IPS DF 19.7 (cell line): ENCODE results near the gene PRR18.
A peak's percentile ranks its signal among the peaks of the same experiment; 100 is the strongest.

ENCODE experiments used
- DNase-seq: peaks from one replicate; pipeline ENCODE4 v3.0.0-alpha.2; 2013; ENCODE audit warnings: low read depth, low spot score

PRR18 gene

DNA sequence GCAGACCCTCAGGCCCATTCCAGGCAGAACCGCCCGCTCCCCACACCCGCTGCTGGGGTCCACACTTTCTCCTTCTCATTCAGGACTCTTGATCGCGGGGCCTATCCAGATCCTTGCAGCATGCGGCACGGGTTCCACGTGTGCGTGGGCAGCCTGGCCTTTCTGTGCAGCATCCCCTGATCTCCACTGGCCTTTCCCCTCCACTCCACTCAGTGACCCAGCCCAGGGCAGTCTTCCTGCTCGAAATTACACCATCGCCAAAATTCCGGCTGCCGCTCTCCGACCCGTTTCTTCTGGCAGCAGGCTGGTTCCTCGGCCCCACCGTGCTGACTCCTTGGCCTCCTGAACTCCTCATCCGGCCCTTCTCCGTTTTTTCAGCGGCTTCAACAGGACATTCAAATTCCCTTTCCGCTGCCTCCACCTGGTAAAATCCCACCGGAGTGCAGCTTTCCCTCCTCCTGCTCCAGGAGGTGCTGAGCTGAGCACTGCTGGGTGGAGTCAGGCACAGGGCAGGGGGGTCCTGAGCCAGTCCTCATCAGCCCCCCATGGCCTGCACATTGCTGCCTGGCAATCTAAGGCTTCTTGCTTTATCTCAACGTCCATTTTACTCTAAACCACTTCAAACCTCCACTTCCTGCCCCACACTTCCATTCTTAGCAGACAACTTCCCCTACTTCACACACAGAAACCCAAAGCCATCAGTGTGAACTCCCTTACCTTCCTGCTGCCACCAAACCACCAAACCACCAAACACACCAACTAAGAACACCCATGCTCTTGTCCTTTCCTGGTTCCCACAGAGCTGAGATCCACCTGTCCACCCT lies 25.2 kb upstream of the PRR18 start:
- DNase-seq, result no peak

GRCh38 chr6:166331503-166332415 lies 23.6 kb upstream of the PRR18 start:
- no peak for DNase-seq

DNA sequence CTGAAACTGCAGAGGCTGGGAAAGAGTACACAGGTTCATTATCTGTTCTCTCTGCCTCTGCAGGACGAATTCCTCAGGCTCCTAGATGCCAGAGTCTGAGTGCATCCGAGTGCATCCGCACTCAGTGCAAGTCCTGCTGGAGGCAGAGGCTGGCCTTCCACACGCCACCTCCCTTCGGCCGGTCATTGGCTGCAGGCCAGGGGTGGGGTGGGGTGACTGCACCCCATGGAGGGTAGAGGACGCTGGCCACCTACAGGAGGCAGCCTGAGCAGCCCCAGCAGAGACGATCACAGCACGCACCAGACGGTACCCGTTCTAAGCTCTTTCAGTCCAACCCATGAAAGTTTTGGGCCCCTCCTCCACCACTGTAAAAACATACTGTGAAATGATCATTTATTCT lies 22.4 kb upstream of the PRR18 start:
- DNase-seq, result peak; percentile 80

DNA sequence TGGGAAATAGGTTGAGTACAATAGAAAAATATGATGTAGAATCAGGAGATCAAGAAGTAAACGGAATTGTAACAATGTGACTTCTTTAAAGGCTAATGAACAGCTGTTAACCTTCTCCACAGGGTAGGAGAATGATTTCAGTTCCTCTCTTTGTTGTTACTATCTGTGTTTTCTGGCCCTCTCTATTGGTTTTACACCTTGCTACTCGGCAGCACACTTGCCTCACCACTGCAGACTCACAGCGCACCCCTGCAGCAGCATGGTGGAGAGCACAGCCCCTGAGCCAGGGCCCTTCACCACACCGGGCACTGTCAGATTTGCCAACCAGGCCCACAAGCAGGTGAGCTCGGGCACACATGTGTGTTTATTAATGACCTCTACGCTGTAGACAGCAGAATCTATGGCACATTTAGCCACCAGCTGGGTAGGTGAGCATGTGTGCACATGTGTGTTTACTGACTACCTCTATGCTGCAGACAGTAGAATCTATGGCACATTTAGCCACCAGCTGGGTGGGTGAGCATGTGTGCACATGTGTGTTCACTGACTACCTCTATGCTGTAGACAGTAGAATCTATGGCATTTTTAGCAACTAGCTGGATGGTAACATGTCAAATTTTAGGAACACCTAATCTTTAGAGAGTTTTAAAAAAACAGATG lies 17.3 kb upstream of the PRR18 start:
- DNase-seq, result no peak

DNA sequence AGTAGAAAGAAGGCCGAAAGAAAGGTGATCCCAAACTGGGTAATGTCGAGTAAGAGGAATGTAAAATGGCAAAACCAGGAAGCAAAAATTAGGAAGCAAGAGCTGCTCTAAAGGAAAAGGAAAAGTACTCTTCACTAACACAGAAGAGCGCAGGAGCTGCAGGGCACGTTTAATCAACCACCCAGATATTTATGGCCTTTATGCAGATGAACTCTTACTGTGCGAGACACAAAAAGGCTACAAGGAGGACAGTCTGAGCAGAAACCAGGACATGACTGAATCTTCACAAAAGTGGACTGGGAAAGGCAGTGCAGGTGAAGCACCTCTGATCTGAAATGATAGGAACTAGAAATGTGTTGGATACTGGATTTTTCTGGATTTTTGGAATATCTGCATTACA lies 15.2 kb upstream of the PRR18 start:
- no peak for DNase-seq

GRCh38 chr6:166318649-166319600 lies 10.7 kb upstream of the PRR18 start:
- no peak for DNase-seq

GRCh38 chr6:166318227-166318626 lies 10.0 kb upstream of the PRR18 start:
- no peak for DNase-seq

DNA sequence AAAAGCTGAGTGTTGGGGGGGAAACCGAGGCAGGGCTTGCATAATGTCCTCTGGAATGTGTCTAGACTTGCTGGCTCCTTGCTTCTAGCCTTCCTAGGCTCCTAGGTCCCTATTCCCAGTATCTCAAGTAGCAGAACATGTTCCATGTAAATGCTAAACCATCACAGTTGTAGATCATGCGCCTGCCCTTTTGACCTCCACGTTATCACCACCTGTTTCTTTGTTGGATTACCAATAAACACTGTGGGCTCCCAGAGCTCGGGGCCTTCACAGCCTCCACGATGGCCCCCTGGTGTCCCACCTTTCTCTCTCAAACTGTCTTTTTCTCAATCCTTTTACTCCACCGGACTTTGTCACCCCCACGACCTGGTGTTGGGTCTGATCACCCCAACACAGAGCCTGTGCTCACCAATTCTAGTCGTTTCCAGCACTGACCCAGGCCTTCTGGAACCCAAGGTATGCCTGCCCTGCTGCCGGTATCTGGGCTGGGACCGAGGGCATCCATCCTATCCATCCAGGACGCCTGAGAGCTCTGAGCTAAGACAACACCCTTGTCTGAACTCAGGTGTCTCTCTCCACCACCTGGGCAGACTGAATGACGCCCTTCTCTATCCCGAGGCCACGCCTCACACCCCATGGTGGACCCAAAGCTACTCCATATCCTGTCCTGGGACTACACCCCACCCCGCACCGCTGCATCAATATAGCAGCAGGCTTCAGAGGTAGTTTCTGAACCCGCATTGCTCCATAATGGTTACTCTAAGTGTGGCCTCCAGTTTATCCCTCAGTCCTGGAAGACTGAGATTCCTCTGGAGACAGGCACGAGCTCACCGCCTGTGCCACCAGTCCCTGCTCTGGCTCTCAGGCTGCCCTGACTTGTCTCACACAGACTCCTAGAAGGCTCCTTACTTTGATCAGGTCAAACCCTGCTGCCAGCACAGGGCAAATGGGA lies 9.3 kb upstream of the PRR18 start:
- no peak for DNase-seq

DNA sequence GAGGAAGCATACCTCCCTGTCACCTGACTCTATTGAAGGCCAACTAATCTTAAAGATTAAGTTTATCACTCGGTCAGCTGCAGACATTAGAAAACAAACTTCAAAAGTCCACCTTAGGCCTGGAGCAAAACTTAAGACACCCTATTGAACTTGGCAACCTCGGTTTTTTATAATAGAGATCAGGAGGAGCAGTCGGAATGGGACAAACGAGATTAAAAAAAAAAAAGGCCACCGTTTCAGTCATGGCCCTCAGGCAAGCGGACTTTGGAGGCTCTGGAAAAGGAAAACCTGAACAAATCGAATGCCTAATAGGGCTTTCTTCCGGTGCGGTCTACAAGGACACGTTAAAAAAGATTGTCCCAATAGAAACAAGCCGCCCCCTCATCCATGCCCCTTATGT lies 7.2 kb upstream of the PRR18 start:
- no peak for DNase-seq

DNA sequence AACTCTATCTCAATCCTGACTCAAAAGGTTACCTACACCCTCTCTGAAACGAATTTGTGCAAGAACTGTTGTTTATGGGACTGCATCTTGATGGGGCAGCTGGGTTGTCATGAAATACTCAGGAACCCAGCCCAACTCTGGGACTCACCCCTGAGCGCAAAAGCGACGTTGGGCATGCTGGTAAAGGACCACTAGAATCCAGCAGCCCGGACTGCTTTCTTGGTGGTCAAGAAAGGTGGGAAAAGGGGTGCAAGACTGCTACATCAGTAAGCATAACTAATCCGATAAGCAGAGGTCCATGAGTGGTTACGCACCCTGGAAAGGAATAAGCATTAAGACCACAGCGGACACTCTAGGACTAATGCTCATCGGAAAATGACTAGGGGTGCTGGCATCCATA lies 6.3 kb upstream of the PRR18 start:
- no peak for DNase-seq

DNA sequence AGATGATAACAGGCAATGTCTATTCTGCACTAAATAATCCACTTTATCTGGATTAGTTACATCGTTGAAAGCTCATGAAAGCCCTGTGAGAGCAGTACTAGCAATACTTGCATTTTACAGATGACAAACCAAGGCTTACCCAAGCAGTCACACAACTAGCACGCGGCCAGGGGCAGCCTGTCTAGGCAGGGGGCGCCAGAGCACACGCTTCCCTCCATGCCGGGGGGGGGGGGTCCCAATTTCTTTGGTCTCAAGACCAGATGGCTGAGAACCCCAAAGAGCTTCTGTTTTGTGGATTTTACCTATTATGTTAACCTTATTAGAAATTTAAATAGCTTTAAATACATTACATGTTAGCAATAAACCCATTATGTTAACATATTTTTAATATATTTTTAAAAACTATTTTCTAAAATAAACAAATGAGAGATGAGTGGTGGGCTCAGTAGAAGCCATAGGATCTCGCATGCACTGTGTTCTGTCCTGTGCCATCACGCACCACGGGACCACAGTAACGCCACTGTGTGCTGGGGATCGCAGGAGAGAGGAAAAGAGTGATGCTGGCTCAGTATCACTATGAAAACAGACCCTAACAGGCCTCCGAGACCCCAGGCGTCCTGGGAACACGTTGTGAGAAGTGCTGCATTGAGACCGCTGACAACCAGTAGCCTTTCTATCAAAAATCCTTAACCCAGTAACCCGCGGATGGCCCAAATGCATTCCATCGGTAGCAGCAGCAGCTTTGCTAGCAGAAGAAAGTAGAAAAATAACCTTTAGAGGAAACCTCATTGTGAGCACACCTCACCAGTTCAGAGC lies 5.3 kb upstream of the PRR18 start:
- no peak for DNase-seq

- no peak for DNase-seq
Observed at GRCh38 chr6:166312832-166313231, 4.6 kb upstream of the PRR18 start.

DNA sequence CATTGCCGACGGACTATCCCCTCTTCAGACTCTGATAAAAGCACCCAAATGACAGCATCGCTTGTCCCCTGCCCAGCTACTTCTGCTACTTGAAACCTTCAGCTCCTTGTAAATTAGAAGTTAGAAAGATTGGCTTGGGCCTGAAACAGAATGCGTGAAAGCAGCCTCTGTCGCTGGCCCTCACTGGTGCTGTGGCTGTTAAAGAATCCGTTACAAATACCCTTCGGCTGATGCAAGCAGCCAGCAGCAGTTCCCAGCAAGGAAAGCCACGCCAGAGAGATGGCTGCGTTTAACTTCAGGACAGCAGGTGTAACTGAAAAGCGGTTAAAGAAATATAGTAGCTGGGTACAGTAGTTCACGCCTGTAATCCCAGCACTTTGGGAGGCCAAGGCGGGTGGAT lies 2.4 kb upstream of the PRR18 start:
- DNase-seq, result no peak

GRCh38 chr6:166309977-166310376 lies 1.8 kb upstream of the PRR18 start:
- DNase-seq, result no peak

GRCh38 chr6:166308769-166309589 lies 787 bp upstream of the PRR18 start:
- no peak for DNase-seq

- DNase-seq, result no peak
Observed at GRCh38 chr6:166307082-166308032, 835 bp downstream of the PRR18 start.
